Thoracic aorta (tissue), 2 donors: Measurements from ENCODE around the gene GCSAML. TPM values are rescaled to one million over a fixed set of nuclear protein-coding genes. Genes with fewer than 3 reads are reported as not detected.

Experiments
- ATAC-seq: fragments of 150-250 bp; one replicate; pipeline ENCODE4 v1.8.0; 2017; ENCODE audit warnings: low read depth; ENCODE audit not compliant: insufficient number of reproducible peaks, low FRiP score
- DNase-seq: peaks from one replicate; pipeline ENCODE4 v3.0.0-alpha.2; 2020; ENCODE audit warnings: low spot score
- H3K27ac ChIP-seq, 2 donors: fragments of 200-600 bp; sonication (generic); 1 replicate in 1 of 2; 2 replicates in 1 of 2; pipeline ENCODE4 v1.5.1; 2016; ENCODE audit warnings: mild to moderate bottlenecking in 2 of 2, moderate library complexity in 2 of 2
- H3K27me3 ChIP-seq: fragments of 200-600 bp; sonication (generic); replicated peaks from 2 replicates; pipeline ENCODE4 v1.6.0; 2016; ENCODE audit warnings: mild to moderate bottlenecking; ENCODE audit not compliant: insufficient read depth
- H3K36me3 ChIP-seq: fragments of 200-600 bp; sonication (generic); one replicate; pipeline ENCODE4 v1.5.1; 2016
- H3K4me1 ChIP-seq, 2 donors: fragments of 200-600 bp; sonication (generic); 1 replicate in 1 of 2; 2 replicates in 1 of 2; pipeline versions ENCODE4 v1.5.1 to v1.6.0; 2016; ENCODE audit warnings: low read depth in 2 of 2, mild to moderate bottlenecking in 1 of 2; ENCODE audit not compliant: control insufficient read depth in 1 of 2
- H3K4me3 ChIP-seq: fragments of 200-600 bp; sonication (generic); 2 replicates; pipeline ENCODE4 v1.5.1; 2016; ENCODE audit warnings: mild to moderate bottlenecking
- H3K9me3 ChIP-seq: fragments of 200-600 bp; sonication (generic); 2 replicates; pipeline ENCODE4 v1.5.1; 2016
- total RNA-seq, 2 donors: library from RNA; depleted of rRNA; stranded (reverse); fragments of >200 nt; gene quantifications; one replicate each; pipeline versions ENCODE4 v1.1.0 to v1.2.3, GENCODE V29; 2016
- TF ChIP-seq, protein P1 (sequence below): fragments of 200-600 bp; sonication (generic); IDR thresholded peaks from one replicate; pipeline ENCODE4 v1.5.1; 2019; ENCODE audit warnings: antibody characterized with exemption

The GCSAML gene
- total RNA-seq, 2 donors from 2014 or later = 0.42 to 1.2 TPM

DNA sequence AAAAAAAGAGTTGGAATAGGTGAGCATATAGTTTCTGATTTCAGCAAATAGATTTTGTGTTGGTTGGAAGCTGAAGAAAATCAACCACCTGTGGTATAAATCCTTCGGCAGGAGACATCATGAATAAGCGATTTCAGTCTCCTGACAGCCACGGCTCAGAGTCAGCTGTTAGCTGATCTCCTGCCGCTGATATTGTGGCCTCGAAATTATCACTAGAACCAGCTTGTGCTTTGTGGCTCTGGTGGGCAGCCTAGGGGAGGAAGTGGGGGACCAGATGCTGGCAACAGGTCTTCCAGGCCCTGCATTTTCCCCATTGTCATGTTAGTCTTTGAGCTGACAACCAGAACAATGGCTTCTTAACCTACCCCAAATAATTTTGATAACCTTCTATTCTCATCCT, 842 bp upstream of the GCSAML start:
- no peaks in the 10 kb centered on the region for H3K27me3 ChIP-seq
- H3K4me1 ChIP-seq = no peaks in the 10 kb centered on the region
- no peak for DNase-seq
- H3K4me3 ChIP-seq = no peak overlapping the region
- no peaks in the 10 kb centered on the region for H3K9me3 ChIP-seq
- H3K36me3 ChIP-seq = no peaks in the 10 kb centered on the region
- no peak overlapping the region for H3K27ac ChIP-seq
- no peak for ATAC-seq
- TF ChIP-seq, protein P1, sequence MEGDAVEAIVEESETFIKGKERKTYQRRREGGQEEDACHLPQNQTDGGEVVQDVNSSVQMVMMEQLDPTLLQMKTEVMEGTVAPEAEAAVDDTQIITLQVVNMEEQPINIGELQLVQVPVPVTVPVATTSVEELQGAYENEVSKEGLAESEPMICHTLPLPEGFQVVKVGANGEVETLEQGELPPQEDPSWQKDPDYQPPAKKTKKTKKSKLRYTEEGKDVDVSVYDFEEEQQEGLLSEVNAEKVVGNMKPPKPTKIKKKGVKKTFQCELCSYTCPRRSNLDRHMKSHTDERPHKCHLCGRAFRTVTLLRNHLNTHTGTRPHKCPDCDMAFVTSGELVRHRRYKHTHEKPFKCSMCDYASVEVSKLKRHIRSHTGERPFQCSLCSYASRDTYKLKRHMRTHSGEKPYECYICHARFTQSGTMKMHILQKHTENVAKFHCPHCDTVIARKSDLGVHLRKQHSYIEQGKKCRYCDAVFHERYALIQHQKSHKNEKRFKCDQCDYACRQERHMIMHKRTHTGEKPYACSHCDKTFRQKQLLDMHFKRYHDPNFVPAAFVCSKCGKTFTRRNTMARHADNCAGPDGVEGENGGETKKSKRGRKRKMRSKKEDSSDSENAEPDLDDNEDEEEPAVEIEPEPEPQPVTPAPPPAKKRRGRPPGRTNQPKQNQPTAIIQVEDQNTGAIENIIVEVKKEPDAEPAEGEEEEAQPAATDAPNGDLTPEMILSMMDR = no peak

DNA sequence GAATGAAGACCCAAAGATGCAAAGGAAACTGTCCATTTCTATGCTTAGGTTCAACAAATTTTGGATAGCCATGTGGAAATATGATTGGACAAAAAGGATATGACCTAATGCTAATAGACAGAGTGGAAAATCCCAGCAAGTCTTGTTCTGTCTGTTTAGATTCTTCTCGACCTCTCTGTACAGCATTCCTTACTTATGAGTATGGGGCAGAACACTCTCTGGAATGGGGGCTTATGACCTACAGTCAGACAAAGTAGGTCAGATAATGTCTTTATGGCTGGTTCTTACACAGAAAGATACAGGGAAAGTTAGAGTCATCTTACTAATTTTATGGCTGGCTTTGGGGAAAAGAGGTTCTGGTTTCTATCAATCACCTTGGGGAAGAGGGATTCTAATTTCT, 2.8 kb downstream of the GCSAML start:
- DNase-seq = no peak
- no peak for ATAC-seq
- Histone ChIP-seq H3K4me3 (no peak overlapping the region), H3K27me3 (no peaks in the 10 kb centered on the region), H3K36me3 (no peaks in the 10 kb centered on the region), H3K4me1 (no peaks in the 10 kb centered on the region), H3K27ac (no peak overlapping the region), H3K9me3 (no peaks in the 10 kb centered on the region)
- TF ChIP-seq, protein P1 = no peak

DNA sequence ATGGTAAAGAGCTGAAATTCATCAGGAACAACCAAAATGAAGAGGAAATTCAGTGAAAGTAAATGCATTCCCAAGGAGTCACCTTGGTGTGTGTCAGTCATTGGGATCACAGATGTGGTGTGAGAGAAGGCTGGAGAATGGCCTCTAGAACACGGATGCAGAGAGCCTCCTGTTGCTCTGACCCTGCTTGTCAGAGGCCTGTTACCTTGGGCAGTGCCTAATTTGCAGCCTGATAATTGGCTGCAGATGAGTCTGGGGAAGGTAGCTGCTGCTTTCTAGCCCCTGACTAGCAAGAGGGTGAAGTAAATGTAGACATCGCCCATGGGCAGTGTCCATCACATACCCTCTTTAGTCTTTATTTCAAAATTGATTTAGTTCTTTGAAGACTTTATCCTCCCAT, 3.3 kb downstream of the GCSAML start:
- Histone ChIP-seq H3K27ac (no peak overlapping the region), H3K36me3 (no peaks in the 10 kb centered on the region), H3K9me3 (no peaks in the 10 kb centered on the region), H3K4me3 (no peak overlapping the region), H3K4me1 (no peaks in the 10 kb centered on the region), H3K27me3 (no peaks in the 10 kb centered on the region)
- DNase-seq = no peak
- ATAC-seq = no peak
- TF ChIP-seq, protein P1 = no peak

DNA sequence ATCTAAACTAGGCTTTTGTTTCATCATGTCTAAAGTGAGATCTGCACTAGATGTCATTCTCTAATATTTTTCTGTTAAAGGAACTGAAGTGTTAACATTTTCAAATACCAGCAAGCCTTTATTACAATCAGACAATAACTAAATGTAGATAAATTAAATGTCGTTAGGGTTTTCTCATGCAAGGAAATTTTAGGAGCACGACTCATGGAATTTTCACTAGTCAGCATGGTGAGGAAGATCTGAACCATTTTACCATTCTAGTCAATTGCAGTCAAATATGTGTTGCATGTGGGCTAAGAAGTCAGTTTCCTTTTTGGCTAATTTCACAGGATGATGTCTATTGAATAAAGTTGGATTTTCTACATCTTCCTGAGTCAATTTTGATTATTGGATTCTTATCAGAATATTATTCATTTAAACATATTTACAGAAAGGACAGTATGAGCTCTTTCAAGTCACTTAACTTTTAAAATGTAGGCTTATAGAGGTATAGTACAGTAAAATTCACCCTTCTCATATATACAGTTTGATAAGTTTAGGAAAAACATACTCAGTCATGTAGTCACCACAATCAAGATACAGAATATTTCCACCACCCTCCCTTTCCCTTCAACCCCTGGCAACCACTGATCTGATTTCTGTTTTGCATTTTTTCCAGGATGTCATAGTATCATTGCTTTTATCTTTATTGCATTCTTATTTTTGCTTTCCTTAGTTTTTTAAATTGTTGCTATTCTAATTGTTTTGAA, 9.2 kb downstream of the GCSAML start:
- DNase-seq (no peak), ATAC-seq (no peak)
- no peak overlapping the region for H3K4me3 ChIP-seq
- no peaks in the 10 kb centered on the region for H3K27me3 ChIP-seq
- H3K9me3 ChIP-seq = no peaks in the 10 kb centered on the region
- H3K27ac ChIP-seq = no peak overlapping the region
- H3K36me3 ChIP-seq = no peaks in the 10 kb centered on the region
- TF ChIP-seq, protein P1 = no peak
- H3K4me1 ChIP-seq = no peaks in the 10 kb centered on the region

DNA sequence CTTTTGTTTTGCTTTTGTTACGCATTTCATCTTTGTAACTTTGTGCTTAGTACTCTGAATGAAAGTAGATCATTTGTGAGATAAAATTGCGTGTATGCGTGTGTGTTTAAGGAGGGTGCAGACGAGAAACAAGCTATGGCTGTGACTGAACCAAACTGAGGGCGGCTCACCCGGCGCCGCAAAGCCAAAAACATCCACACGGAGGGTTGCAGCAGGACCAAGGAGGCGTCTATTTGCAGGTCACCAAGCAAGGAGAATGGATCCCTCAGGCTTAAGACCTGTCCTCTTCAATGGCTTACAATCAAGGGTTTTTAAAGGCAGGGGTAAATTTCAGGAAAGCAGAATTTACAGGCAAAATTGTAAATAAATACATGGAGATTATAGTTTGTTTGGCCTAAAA, 12.8 kb downstream of the GCSAML start:
- Histone ChIP-seq H3K27me3 (no peaks in the 10 kb centered on the region), H3K36me3 (no peaks in the 10 kb centered on the region), H3K27ac (no peak overlapping the region), H3K4me3 (no peak overlapping the region), H3K9me3 (no peaks in the 10 kb centered on the region), H3K4me1 (no peaks in the 10 kb centered on the region)
- ATAC-seq (no peak), DNase-seq (no peak)
- TF ChIP-seq, protein P1 = no peak
